Activated T-cell treated with anti-CD3 and anti-CD28 coated beads for 1 hour (primary cell): ENCODE measurements around the gene ADNP.

Source experiments
- DNase-seq: peaks from one replicate; pipeline ENCODE4 v3.0.0-alpha.2; 2020; ENCODE audit warnings: low read depth

The ADNP gene

GRCh38 chr20:50872560-50873425, 58.4 kb downstream of the ADNP start:
- no peak for DNase-seq

DNA sequence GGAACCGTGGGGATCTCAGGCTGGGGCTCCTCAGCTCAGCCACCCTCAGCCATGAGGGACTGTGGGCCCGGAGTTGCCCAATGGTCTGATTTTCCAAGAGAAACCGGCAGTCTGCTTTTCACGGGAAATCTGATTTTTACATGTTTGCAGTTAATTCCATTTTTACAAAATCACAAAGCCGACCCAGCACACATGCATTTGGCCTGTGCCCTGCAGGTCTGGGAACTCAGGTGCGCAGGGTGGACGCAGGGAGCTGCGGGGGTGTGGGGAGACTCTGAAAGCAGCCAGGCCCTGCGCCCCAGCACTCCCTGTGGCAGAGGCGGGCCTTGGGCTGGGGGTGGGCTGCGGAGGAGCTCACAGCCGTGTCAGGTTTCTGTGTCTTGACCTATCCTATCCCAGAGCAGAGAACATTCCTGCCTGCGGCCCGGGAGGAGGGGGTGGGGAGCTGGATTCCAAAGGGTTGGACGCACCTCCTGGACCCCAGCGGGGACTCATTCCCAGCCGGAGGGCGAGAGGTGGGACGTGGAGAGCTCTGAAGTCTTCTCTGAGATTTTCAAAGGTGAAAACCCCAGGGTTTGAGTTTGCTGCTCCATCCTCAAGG, 60.6 kb downstream of the ADNP start:
- DNase-seq = no peak

GRCh38 chr20:50868509-50869495, 62.4 kb downstream of the ADNP start:
- DNase-seq = no peak

DNA sequence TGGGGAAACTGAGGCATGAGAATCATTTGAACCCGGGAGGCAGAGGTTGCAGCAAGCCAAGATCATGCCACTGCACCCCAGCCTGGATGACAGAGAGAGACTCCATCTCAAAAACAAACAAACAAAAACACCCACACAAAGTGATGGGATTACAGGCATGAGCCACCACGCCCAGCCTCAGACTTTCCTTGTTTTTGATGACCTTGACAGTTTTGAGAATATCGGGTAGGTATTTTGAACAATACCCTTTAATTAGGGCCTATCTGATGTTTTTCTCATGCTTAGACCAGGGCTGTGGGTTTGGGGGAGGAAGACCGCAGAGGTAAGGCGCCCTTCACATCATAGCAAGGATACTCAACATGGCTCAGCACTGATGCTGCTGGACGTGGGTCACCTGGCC, 63.4 kb downstream of the ADNP start:
- DNase-seq = no peak

DNA sequence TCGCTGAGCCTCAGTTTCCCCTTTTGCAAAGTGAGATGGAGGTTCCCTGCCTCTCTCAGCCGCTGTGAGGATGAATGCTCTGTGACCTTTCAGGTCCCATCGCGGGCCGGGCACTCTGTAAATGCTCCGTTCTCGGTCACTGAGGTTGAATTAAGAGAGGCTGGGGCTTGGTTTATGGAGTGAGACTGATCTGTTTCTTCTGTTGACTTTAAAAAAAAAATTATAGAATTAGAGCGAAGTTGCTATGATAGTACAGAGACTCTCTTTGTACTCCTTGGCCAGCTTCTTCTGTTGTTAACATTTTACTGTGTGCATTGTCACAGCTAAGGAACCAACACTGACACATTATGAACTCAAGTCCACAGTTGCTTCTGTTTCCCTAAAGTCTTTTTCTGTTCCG, 64.4 kb downstream of the ADNP start:
- no peak for DNase-seq

GRCh38 chr20:50866036-50866685, 65.1 kb downstream of the ADNP start:
- DNase-seq = no peak

GRCh38 chr20:50865591-50865990, 65.6 kb downstream of the ADNP start:
- DNase-seq = no peak

DNA sequence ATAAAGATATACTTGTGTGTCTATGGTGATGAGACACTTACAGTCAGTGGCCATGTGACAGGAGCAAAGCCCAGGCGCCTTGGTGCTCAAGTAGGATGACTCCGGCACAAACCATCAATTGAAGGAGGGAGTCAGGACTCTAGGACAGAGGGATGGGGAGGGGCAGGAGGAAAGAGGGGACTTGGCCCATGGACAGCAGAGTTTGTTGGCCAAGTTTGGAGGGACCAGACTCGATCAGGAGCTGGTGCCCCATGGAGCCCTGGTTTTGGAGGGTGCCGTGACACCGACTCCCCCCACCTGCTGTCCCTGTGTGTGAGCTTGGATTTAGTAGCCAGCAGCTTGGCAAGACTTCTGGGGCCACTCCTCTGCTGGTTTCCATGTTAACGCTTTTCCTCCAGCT, 66.1 kb downstream of the ADNP start:
- no peak for DNase-seq

DNA sequence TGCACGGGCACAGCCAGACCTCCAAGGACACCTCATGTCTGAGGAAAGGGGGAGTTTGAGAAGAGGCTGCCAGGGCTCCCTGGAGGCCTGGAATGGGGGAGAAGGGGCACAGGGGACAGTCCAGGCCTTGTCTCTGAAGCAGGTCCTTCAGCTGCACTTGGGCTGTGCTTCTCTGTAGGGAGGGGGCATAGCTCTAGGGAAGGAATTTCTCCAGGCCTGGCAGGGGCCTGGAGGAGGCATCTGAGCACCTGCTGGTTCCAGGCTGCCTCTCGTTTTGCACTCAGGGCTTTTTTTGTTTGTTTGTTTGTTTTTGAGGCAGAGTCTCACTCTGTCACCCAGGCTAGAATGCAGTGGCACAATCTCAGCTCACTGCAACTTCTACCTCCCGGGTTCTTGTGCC, 68.7 kb downstream of the ADNP start:
- no peak for DNase-seq

- DNase-seq = no peak
Measured at GRCh38 chr20:50861012-50861411, 70.2 kb downstream of the ADNP start.

GRCh38 chr20:50859161-50859560, 72.1 kb downstream of the ADNP start:
- DNase-seq = no peak

DNA sequence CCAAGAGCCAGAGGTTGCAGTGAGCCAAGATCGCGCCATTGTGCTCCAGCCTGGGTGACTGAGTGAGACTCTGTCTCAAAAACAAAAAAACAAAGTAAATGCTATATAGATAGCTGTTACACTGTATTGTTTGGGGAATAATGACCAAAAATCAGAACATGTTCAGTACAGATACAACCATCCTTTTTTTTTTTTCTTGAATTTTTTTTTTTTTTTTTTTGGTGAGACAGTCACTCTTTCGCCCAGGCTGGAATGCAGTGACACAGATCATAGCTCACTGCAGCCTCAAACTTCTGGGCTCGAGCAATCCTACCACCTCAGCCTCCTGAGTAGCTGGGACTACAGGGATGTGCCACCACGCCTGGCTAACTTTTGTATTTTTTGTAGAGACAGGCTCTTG, 72.7 kb downstream of the ADNP start:
- no peak for DNase-seq

- no peak for DNase-seq
Measured at GRCh38 chr20:50857348-50857747, 73.9 kb downstream of the ADNP start.

- no peak for DNase-seq
Measured at GRCh38 chr20:50856475-50857041, 74.7 kb downstream of the ADNP start.

- DNase-seq = no peak
Measured at GRCh38 chr20:50855498-50856474, 75.5 kb downstream of the ADNP start.

GRCh38 chr20:50854506-50855249, 76.6 kb downstream of the ADNP start:
- no peak for DNase-seq

DNA sequence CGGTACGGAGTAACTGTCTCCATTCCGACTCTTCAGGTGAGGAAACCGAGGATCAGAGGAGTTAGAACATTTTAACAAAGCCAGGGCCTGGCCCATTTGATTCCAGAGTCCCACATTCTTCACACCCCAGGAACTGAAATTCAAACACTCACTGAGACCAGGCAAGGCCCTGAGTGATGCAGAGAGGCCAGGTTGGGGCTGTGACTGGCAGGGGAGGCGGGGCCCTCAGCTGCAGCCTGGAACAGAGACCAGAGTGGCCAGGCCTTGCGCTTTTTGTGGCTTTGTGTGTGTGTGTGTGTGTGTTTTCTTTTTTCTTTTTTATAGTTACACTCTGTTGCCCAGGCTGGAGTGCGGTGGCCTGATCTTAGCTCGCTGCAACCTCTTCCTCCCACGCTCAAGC, 79.2 kb downstream of the ADNP start:
- DNase-seq = no peak

DNA sequence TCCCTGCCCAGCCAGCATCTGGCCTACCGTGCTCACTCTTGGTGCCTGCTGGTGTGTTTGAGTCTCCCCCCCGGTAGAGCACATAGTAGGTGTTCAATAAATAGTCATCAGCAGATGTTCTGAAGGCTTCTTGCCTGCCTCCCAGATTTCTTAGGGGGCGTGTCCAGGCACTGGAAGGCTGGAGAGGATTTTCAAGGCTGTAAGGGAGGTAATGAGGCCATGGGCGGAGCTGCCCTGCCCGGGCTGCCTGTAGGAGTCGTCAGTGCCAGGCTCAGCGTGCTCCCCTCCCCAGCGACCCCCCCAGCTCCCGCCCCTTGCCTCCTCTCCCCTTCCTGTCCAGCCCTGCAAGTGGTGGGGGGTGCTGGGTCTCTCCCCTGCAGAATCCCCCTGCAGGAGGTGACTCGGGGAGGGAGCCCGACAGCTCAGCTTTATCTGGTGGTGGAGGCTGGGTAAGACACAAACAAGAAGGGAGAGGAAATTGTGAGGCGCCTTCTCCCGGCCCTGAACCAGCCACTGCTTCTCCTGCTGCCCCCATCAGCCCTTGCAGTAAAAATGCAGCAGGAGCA, 80.4 kb downstream of the ADNP start:
- no peak for DNase-seq
